IMR-90 (cell line): ENCODE results near the gene GHDC. TPM values are rescaled to one million over a fixed set of nuclear protein-coding genes. Genes with fewer than 3 reads are reported as not detected.
A peak's percentile ranks its signal among the peaks of the same experiment; 100 is the strongest.

ENCODE experiments used
- ATAC-seq: fragments of 200-7000 bp; cut with Tn5 transposase; 2 replicates; pipeline ENCODE4 v1.9.1; 2020; ENCODE audit warnings: low read depth, mild to moderate bottlenecking, moderate library complexity
- BruUV-seq: library from RNA; stranded (reverse); fragments of 400-500 nt; replicated peaks from 2 replicates; lab custom pipeline; 2021; lab: Mats Ljungman, UMichigan
- CTCF ChIA-PET: fragments of 300-600 bp; formaldehyde crosslinking; extraction: SDS; loops from one replicate; lab custom pipeline; 2021; ENCODE audit warnings: antibody characterized with exemption; lab: Yijun Ruan, JAX
- POLR2A ChIA-PET: fragments of 300-600 bp; sonication (Branson Sonifier 250); formaldehyde crosslinking; loops from one replicate; lab custom pipeline; 2022; ENCODE audit warnings: antibody characterized with exemption; ENCODE audit not compliant: unreplicated experiment; lab: Charles Lee
- DNase-seq: peaks from one replicate; pipeline ENCODE4 v3.0.0; 2013
- H2AFZ ChIP-seq: replicated peaks from 2 replicates; pipeline ENCODE3; 2013; ENCODE audit warnings: low read length, mild to moderate bottlenecking; ENCODE audit not compliant: poor library complexity
- H2AK5ac ChIP-seq: 2 replicates; pipeline ENCODE4 v1.6.1; 2013; ENCODE audit warnings: low read depth, low read length, inconsistent platforms
- H2AK9ac ChIP-seq: replicated peaks from 2 replicates; pipeline ENCODE3; 2013; ENCODE audit warnings: mild to moderate bottlenecking, low read depth, low read length, moderate library complexity; ENCODE audit not compliant: poor library complexity
- H2BK120ac ChIP-seq: 2 replicates; pipeline ENCODE4 v1.6.1; 2013; ENCODE audit warnings: low read depth, low read length, inconsistent platforms
- H2BK15ac ChIP-seq: 3 replicates; pipeline ENCODE4 v1.6.1; 2013; ENCODE audit warnings: low read depth, low read length, inconsistent platforms
- H2BK20ac ChIP-seq: 2 replicates; pipeline ENCODE4 v1.6.1; 2013; ENCODE audit warnings: low read depth, mild to moderate bottlenecking, inconsistent platforms, low read length, moderate library complexity
- H2BK5ac ChIP-seq: 2 replicates; pipeline ENCODE4 v1.6.1; 2013; ENCODE audit warnings: mild to moderate bottlenecking, low read depth, low read length, inconsistent platforms; ENCODE audit not compliant: poor library complexity, severe bottlenecking
- H3K14ac ChIP-seq: replicated peaks from 2 replicates; pipeline ENCODE4 v1.6.1; 2013; ENCODE audit warnings: low read depth, low read length, inconsistent platforms
- H3K18ac ChIP-seq: 2 replicates; pipeline ENCODE4 v1.6.1; 2013; ENCODE audit warnings: low read depth, low read length, control low read depth
- H3K23ac ChIP-seq: 2 replicates; pipeline ENCODE4 v1.6.1; 2013; ENCODE audit warnings: low read depth, low read length, inconsistent platforms
- H3K27ac ChIP-seq: 2 replicates; pipeline ENCODE4 v1.5.1; 2013; ENCODE audit warnings: mild to moderate bottlenecking, control low read depth, low read length; ENCODE audit not compliant: insufficient read depth
- H3K27me3 ChIP-seq: 2 replicates; pipeline ENCODE4 v1.6.1; 2013; ENCODE audit warnings: low read length; ENCODE audit not compliant: control insufficient read depth, insufficient read depth
- H3K36me3 ChIP-seq: 2 replicates; pipeline ENCODE4 v1.6.1; 2013; ENCODE audit warnings: low read length, mixed read lengths; ENCODE audit not compliant: control insufficient read depth, insufficient read depth
- H3K4ac ChIP-seq: 2 replicates; pipeline ENCODE4 v1.6.1; 2013; ENCODE audit warnings: low read depth, low read length, inconsistent platforms
- H3K4me1 ChIP-seq: 2 replicates; pipeline ENCODE4 v1.6.1; 2013; ENCODE audit warnings: low read length, mixed read lengths; ENCODE audit not compliant: control insufficient read depth, insufficient read depth
- H3K4me2 ChIP-seq: 2 replicates; pipeline ENCODE4 v1.6.1; 2013; ENCODE audit warnings: low read depth, mild to moderate bottlenecking, control low read depth, low read length, moderate library complexity
- H3K4me3 ChIP-seq: 2 replicates; pipeline ENCODE4 v1.5.1; 2013; ENCODE audit warnings: low read depth, mild to moderate bottlenecking, control low read depth, low read length, moderate library complexity; ENCODE audit not compliant: insufficient read depth
- H3K56ac ChIP-seq: 2 replicates; pipeline ENCODE4 v1.6.1; 2013; ENCODE audit warnings: low read length, inconsistent platforms; ENCODE audit not compliant: insufficient read depth; ENCODE audit errors: extremely low read depth
- H3K79me1 ChIP-seq, 2 experiments: 2 replicates each; pipeline ENCODE4 v1.6.1; 2013; ENCODE audit warnings: low read length in 2 of 2, inconsistent platforms in 1 of 2, low read depth in 1 of 2
- H3K9ac ChIP-seq: 2 replicates; pipeline ENCODE4 v1.6.1; 2013; ENCODE audit warnings: low read depth, low read length, control low read depth
- H3K9me1 ChIP-seq: 2 replicates; pipeline ENCODE4 v1.6.1; 2013; ENCODE audit warnings: low read length, inconsistent platforms; ENCODE audit not compliant: insufficient read depth
- H3K9me3 ChIP-seq: 2 replicates; pipeline ENCODE4 v1.6.1; 2013; ENCODE audit warnings: low read length; ENCODE audit not compliant: control insufficient read depth, insufficient read depth
- H4K20me1 ChIP-seq: 2 replicates; pipeline ENCODE4 v1.6.1; 2013; ENCODE audit warnings: low read length, inconsistent platforms; ENCODE audit not compliant: insufficient read depth
- H4K5ac ChIP-seq: 2 replicates; pipeline ENCODE4 v1.6.1; 2013; ENCODE audit warnings: mild to moderate bottlenecking, low read depth, low read length, control low read depth
- H4K8ac ChIP-seq, 2 experiments: 2 replicates each; pipeline ENCODE4 v1.6.1; 2013; ENCODE audit warnings: low read depth in 2 of 2, low read length in 2 of 2, control low read depth in 1 of 2, inconsistent platforms in 1 of 2
- H4K91ac ChIP-seq: 2 replicates; pipeline ENCODE4 v1.6.1; 2013; ENCODE audit warnings: low read depth, low read length, inconsistent platforms; ENCODE audit not compliant: insufficient read depth
- BHLHE40 ChIP-seq: fragments of 150-350 bp; IDR thresholded peaks from 2 replicates; pipeline ENCODE4 v1.6.1; 2016; ENCODE audit warnings: mild to moderate bottlenecking, low read depth, low read length
- CEBPB ChIP-seq: IDR thresholded peaks from 2 replicates; pipeline ENCODE4 v1.6.1; 2012; ENCODE audit warnings: low read depth, low read length, improper control_type of control experiment
- CHD1 ChIP-seq: IDR thresholded peaks from 2 replicates; pipeline ENCODE4 v1.6.1; 2012; ENCODE audit warnings: low read depth, low read length, improper control_type of control experiment
- FOS ChIP-seq: fragments of 150-350 bp; IDR thresholded peaks from 2 replicates; pipeline ENCODE4 v1.6.1; 2016; ENCODE audit warnings: low read depth, low read length
- MAFK ChIP-seq: IDR thresholded peaks from 2 replicates; pipeline ENCODE4 v1.6.1; 2012; ENCODE audit warnings: low read depth, low read length, improper control_type of control experiment
- MAZ ChIP-seq: IDR thresholded peaks from 2 replicates; pipeline ENCODE4 v1.6.1; 2012; ENCODE audit warnings: low read depth, mild to moderate bottlenecking, low read length, improper control_type of control experiment, moderate library complexity, borderline replicate concordance
- MXI1 ChIP-seq: IDR thresholded peaks from 2 replicates; pipeline ENCODE4 v1.6.1; 2012; ENCODE audit warnings: low read depth, mild to moderate bottlenecking, low read length, moderate library complexity, borderline replicate concordance
- NFE2L2 ChIP-seq: fragments of 150-350 bp; IDR thresholded peaks from 2 replicates; pipeline ENCODE4 v1.6.1; 2016; ENCODE audit warnings: low read depth, mild to moderate bottlenecking, low read length
- POLR2A ChIP-seq: IDR thresholded peaks from 2 replicates; pipeline ENCODE4 v1.6.1; 2012; ENCODE audit warnings: mild to moderate bottlenecking, low read depth, low read length
- RAD21 ChIP-seq: IDR thresholded peaks from 2 replicates; pipeline ENCODE4 v1.6.1; 2012; ENCODE audit warnings: low read length, improper control_type of control experiment
- RCOR1 ChIP-seq: IDR thresholded peaks from 2 replicates; pipeline ENCODE4 v1.6.1; 2012; ENCODE audit warnings: mild to moderate bottlenecking, low read length, improper control_type of control experiment; ENCODE audit not compliant: insufficient replicate concordance
- RFX5 ChIP-seq: IDR thresholded peaks from 2 replicates; pipeline ENCODE4 v1.8.0; 2012; ENCODE audit warnings: low read depth, mild to moderate bottlenecking, low read length, moderate library complexity
- SMC3 ChIP-seq: fragments of 150-350 bp; IDR thresholded peaks from 2 replicates; pipeline ENCODE4 v1.6.1; 2016; ENCODE audit warnings: low read depth, mild to moderate bottlenecking, antibody characterized with exemption, low read length, moderate library complexity
- WGBS, 2 experiments: methylation state at CpG; one replicate each; pipeline versions ENCODE4 v1.1.5 to v1.1.7; 2013; ENCODE audit warnings: missing lambda C conversion rate in 2 of 2; ENCODE audit not compliant: insufficient read length in 1 of 2; ENCODE audit errors: extremely low coverage in 2 of 2; 5-methylcytosine and 5-hydroxymethylcytosine counted together
- dilution Hi-C: fragments of 300-500 bp; cut with HindIII; formaldehyde crosslinking; loops from one replicate; pipeline ENCODE4 v1.14.3; 2018; ENCODE audit warnings: low sequenced_read_pairs; ENCODE audit not compliant: unreplicated experiment
- in situ Hi-C: fragments of 300-500 bp; cut with MboI; formaldehyde crosslinking; loops from 3 replicates; pipeline ENCODE4 v1.14.3; 2019; ENCODE audit warnings: low sequenced_read_pairs, inconsistent platforms, mixed read lengths
- intact Hi-C: fragments of 100-400 bp; cut with micrococcal nuclease; formaldehyde crosslinking; loops from 2 replicates; pipeline ENCODE4 v1.10.0; 2022
- polyA plus RNA-seq, 3 experiments: library from polyadenylated mRNA; depleted of rRNA; stranded (reverse); fragments of >200 nt; gene quantifications; 2 replicates each; pipeline ENCODE4 v1.2.3, GENCODE V29; 2012; ENCODE audit warnings: low replicate concordance in 1 of 3
- total RNA-seq: library from RNA; depleted of rRNA; stranded (reverse); fragments of >200 nt; gene quantifications from 2 replicates; pipeline ENCODE4 v1.2.3, GENCODE V29; 2012
- TF ChIP-seq, protein P1 (sequence below): fragments of 150-350 bp; IDR thresholded peaks from 2 replicates; pipeline ENCODE4 v1.6.1; 2016; ENCODE audit warnings: low read depth, mild to moderate bottlenecking, low read length, moderate library complexity, borderline replicate concordance
- TF ChIP-seq, protein P2 (sequence below): conservative IDR thresholded peaks from 2 replicates; pipeline ENCODE4 v1.5.1; 2012; ENCODE audit warnings: mild to moderate bottlenecking, low read depth, low read length, improper control_type of control experiment

Gene GHDC
- total and polyA plus RNA-seq, 2 of the 4 experiments (the other 2 are of a cell fraction) = 5.2 to 8.1 TPM

DNA sequence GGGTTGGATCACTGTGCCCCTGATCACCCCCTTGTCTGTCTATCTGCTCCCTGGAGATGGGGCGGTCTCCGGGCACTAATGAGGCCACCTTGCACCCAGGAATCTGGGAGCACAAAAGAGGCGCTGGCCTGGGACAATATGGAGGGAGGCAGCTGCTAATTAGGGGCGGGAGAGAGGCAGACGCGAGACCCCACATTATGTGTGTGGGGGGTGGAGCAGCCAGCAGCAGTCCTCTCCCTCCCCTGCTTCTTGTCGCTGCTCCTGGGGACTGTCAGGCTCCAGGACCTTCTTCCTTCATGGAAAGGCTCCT lies 8.7 kb downstream of the GHDC start:
- Histone ChIP-seq H4K20me1 (no peaks in the 10 kb centered on the region), H4K8ac (no peak overlapping the region), H3K36me3 (no peaks in the 10 kb centered on the region), H3K4me2 (no peak overlapping the region), H3K9me3 (no peaks in the 10 kb centered on the region), H2AK5ac (no peak overlapping the region), H3K14ac (no peak overlapping the region), H2BK5ac (no peak overlapping the region), H3K4ac (no peak overlapping the region), H4K5ac (no peak overlapping the region), H3K27me3 (peaks cover 14% of the 10 kb centered on the region), H3K9me1 (0 out of 2 replicates have a peak, but pooled peaks cover 3% of the 10 kb centered on the region), H2BK120ac (no peak overlapping the region), H3K4me3 (no peak overlapping the region), H3K9ac (no peak overlapping the region), H3K4me1 (peaks cover 9% of the 10 kb centered on the region), H2AK9ac (peak overlapping the region; percentile 39), H2AFZ (no peak overlapping the region), H4K91ac (no peak overlapping the region), H3K79me1 (no peaks in the 10 kb centered on the region), H3K27ac (no peak overlapping the region), H2BK20ac (no peak overlapping the region), H3K56ac (no peak overlapping the region), H3K23ac (no peak overlapping the region), H2BK15ac (no peak overlapping the region), H3K18ac (no peak overlapping the region)
- in situ Hi-C loops = no loop called here
- no peak for ATAC-seq
- intact Hi-C loops = no loop called here
- CTCF ChIA-PET = no interaction called here
- TF ChIP-seq MAFK (no peak), MAZ (no peak), CEBPB (no peak), MXI1 (no peak), CHD1 (no peak), SMC3 (no peak), RFX5 (no peak), BHLHE40 (no peak), FOS (no peak), RCOR1 (no peak), POLR2A (no peak), RAD21 (no peak), NFE2L2 (no peak)
- TF ChIP-seq, protein P1, sequence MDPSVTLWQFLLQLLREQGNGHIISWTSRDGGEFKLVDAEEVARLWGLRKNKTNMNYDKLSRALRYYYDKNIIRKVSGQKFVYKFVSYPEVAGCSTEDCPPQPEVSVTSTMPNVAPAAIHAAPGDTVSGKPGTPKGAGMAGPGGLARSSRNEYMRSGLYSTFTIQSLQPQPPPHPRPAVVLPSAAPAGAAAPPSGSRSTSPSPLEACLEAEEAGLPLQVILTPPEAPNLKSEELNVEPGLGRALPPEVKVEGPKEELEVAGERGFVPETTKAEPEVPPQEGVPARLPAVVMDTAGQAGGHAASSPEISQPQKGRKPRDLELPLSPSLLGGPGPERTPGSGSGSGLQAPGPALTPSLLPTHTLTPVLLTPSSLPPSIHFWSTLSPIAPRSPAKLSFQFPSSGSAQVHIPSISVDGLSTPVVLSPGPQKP = no peak
- TF ChIP-seq, protein P2, sequence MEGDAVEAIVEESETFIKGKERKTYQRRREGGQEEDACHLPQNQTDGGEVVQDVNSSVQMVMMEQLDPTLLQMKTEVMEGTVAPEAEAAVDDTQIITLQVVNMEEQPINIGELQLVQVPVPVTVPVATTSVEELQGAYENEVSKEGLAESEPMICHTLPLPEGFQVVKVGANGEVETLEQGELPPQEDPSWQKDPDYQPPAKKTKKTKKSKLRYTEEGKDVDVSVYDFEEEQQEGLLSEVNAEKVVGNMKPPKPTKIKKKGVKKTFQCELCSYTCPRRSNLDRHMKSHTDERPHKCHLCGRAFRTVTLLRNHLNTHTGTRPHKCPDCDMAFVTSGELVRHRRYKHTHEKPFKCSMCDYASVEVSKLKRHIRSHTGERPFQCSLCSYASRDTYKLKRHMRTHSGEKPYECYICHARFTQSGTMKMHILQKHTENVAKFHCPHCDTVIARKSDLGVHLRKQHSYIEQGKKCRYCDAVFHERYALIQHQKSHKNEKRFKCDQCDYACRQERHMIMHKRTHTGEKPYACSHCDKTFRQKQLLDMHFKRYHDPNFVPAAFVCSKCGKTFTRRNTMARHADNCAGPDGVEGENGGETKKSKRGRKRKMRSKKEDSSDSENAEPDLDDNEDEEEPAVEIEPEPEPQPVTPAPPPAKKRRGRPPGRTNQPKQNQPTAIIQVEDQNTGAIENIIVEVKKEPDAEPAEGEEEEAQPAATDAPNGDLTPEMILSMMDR = no peak
- DNase-seq = no peak
- dilution Hi-C loops = no loop called here
- no TSS peak for BruUV-seq
- POLR2A ChIA-PET = no interaction called here
- WGBS, 2 experiments = no CpG with 5 or more reads among the region's 7 CpGs
